HL-60/S4 treated with phorbol 12-myristate 13-acetate at 8.2 ng/mL for 4 days and 3 days (cell line): ENCODE measurements around the gene EML5.

Source experiments
- in situ Hi-C: fragments of 300-500 bp; cut with MboI; formaldehyde crosslinking; loops from 2 replicates; pipeline ENCODE4 v1.15.0; 2022; ENCODE audit warnings: low sequenced_read_pairs

Gene EML5

DNA sequence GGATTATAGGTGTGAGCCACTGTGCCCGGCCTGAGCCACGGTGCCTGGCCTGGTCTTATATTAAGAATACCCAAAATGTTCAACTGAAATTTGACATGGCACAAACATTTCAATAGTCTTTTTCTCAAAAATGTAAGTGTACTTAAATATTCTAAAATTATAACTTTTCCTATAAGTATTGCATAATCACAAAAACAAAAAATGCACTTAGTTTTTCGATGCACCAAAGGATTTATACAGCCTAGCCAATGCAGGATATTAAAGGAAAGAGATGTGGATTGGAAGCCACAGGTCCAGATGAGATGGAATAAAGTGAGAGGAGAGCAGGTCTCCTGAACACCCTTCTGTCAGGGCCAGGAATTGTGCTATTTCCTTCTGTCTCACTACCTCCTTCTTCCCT, 167.1 kb downstream of the EML5 start:
- in situ Hi-C loops = no loop called here

DNA sequence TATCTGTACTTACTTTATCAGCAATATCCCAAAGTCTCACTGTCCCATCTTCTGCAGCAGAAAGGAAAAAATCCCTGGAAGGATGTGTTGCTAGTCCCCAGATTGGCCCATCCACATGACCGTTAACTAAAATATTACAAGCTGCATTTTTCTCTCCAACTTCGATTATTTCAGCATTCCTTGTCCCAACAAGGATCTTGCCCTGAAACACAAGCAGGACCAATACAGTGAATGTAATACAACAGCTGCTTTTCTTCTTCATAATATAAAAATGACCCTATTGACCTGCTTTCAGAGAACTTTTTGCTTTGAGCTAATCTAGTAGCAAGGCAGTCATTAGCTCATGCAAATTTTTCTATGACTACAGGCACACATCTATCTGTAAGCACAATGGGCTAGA, 171.7 kb downstream of the EML5 start:
- in situ Hi-C loops = no loop called here

DNA sequence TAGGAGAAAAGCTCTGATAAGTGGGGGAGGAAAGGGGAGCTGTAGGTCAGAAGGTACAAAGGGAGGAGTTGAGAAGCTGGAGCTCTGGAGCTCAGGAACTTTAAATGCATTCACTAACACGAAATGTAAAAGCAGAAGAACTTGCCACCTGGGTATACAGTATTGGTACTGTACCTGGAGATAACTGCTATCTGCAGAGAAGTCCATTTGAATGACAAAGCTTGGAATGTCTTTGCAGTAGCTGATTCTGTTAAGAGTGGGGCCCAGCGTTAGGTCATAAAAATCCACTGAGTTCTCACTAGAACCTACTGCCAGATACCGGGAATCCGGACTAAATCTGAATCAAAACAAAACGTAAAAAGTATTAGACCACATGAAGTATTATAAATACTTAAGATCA, 174.3 kb downstream of the EML5 start:
- in situ Hi-C loops = no loop called here

DNA sequence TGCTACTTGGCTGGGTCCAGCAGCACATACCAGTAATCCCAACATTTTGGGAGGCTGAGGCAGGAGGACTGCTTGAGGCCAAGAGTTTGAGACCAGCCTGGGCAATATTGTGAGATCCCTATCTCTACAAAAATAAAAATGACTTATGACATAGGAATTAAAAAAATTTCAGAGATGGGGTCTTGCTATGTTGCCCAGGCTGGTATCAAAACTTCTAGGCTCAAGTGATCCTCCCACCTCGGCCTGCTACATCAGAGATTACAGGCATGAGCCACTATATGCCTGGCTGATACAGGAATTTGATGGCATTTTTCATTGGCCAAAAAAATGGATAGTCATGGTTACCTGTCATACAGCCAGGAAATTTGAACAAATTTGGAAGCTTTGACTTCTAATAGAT, 175.3 kb downstream of the EML5 start:
- in situ Hi-C loops = no loop called here

DNA sequence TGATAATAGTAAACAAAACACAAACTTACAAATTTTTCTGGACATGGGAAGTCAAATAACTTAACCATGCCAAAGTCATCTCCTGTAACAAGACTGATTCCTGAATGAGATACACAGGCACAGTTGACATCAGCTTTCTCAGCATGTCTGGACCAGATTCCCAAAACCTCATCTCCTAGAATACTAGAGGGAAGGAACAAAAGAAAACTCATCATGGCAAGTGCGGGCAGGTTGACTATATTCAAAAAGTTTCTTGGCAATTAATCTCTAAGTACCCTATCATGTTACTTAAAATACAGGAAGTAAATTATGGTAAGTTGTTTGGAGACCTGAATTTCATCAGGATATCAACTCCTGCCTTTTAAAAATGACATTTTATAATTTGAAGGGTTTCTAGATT, 176.1 kb downstream of the EML5 start:
- in situ Hi-C loops = no loop called here

DNA sequence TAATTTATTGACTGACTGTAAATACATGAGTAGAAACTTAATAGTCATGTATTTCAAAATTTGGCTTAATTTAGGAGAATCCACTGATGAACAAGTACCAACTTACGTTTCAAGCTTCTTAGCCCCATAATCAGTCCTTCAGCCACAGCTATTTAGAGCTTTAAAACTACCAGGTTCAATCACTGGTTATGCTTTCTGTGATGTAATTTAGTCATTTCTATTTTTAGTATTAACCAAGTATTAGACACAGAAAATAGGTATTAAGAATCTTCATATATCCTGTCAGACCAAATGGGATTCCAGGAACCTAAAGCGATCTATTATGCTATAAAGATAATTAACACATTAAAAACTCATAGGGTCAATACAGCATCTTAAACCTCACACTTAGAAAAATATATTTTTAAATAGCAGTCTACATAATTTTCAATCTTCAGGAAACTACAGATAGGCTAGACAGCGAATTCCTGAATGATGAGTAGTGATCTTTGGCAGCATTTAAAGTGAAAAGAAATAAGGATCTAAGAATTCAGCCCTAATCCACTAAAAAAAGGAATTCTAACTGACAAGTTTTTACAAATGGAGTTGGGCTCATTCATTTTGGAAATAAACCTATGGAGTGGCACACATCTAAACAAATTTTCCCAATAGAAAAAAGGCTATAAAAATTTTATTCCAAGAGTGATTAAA, 178.4 kb downstream of the EML5 start:
- in situ Hi-C loops = no loop called here

DNA sequence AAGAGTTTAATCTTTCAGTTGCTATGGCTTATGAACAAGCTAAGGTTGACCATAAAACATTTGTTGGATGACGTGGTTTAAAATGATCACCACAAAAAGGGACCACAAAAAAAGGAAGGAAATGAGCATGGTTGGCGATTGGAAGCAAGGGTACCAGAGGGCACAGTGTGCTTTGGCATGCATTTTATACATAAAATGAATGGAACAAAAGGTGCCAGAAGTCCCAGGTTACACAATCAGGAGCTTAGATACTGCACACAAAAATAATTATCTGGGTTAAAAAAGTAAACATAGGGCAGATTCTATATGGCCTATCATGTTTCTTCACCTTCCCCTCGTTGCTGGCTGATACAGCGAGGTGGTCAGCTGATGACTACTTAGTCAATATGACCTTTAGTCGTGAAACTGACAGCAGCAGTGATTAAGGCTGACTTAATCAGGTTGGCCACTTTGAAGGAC, 179.2 kb downstream of the EML5 start:
- in situ Hi-C loops = no loop called here

DNA sequence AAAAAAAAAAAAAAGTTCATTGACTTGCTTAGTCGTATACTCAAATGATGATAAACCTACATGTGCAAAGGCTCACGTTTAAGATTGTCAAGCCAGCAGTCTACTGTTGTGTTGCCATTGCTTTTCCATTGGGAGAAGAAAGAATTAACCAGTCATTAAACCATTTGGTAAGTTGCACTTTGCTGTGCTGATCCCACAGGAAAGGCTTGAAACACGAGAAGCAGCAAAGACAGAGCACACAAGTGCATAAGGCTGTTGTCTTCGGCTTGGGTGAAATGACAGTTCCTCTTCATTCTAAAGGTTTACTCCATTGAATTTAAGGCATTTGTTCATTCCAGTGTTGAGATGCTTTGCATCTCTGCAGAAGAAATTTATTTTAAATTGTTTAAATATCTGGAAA, 179.8 kb downstream of the EML5 start:
- in situ Hi-C loops = no loop called here

DNA sequence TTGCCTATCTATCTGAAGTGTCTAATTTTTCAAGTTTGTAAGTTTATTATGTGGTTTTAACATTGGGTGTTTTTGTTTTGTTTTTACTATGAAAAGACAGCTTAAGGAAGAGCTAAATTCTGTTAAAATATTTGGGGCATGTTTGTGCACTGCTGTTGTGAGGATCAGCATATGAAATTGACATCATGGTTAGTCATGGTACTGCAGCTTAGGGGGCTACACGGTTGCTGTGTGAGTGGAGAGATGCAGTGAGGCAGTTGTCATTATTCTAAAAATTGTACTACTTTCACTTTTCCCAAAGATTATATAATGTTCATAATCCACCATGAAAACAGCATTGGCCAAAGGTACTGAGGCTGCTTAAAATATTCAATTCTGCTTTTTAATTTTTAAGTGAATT, 180.9 kb downstream of the EML5 start:
- in situ Hi-C loops = no loop called here

DNA sequence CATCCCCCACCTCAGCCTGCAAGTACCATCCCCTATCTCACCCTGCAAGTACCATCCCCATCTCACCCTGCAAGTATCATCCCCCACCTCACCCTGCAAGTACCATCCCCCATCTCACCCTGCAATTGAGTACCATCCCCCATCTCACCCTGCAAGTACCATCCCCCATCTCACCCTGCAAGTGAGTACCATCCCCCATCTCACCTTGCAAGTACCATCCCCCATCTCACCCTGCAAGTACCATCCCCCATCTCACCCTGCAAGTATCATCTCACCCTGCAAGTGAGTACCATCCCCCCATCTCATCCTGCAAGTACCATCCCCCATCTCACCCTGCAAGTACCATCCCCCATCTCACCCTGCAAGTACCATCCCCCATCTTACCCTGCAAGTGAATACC, 184.9 kb downstream of the EML5 start:
- in situ Hi-C loops = no loop called here

DNA sequence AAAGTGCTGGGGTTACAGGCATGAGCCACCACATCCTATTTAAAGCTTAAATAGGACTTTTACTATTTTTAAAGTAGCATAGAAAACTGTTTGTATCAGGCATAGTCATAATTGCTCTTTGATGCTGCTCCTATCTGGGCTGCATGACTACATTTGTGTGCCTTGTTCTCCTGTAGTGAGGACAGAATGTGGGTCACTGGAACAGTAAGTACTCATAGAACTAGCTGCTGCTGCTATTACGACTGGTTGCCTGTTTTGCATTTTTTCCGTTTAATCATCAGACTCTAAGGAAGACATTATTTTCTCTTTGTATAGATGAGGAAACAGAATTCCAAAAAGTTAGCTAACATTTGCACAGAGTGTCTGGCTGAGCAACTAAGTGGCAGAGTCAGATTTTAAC, 187.2 kb downstream of the EML5 start:
- in situ Hi-C loops = no loop called here

DNA sequence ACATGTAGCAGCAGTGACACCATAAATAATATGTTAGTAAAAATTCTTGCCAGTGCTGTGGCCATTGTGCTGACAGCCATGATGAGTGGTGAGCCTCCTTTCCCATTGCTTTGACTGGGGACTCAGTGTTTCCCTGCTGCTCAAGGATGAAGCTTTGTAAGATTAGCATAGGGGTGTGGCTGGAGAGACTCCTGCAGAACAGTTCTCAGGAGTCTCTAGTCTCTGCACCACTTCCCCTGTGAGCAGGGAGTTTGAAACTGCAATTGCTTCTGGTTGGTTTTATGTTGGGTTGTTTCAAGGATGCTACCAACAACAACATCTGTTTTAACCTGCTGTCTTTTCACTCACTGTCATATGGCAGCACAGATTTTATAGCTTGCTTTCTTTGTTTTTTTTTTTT, 188.5 kb downstream of the EML5 start:
- in situ Hi-C loops = no loop called here

DNA sequence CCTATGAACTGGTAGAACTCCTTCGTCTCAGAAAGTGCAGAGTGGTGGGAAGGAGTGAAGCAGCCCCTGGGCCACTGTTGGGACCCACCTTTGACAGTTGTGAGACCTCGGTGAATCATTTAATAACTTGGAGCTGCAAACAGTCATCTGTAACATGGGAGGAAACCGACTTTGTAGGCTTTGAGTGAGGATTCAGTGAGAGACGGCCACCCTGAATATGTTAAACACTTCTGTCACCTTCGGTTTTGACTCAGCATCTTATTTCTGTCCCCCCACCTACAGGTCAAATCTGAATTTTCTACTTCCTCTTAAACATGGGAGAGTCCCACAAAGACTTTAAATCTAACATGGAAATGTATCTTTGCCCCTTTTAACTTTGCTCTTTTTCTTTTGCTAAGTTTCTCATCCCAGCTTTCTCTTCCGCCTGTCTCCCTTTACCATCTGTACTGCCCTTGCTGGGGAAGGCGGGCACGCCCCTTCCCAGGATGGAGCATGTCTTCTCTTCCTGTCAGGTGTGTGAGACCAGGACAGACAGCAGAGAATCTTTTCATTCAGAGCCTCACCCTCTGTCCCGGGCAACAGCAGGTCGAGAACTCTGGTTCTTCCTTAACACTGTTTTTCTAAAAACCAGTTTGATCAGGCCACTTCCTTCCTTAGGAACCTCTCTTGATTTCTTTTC, 192.9 kb downstream of the EML5 start:
- in situ Hi-C loops = no loop called here

DNA sequence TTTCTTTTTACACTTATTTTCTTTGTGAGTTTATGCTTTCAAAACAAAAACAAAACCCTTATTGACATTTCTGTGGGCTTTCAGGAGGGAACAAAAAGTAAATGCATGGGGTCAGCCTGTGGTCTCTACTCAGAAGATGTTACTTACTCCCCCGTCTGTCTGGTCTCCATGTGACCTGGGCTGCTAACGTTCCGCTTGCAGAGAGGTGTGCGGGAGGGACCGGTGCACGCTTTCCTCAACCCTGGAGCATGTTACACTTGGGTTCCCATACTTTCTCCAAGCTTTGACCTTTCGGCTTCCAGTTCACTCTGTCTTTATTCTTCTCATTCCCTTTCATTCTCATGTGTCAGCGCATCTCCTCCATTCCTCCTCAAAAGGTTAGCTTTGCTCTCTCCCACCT, 193.4 kb downstream of the EML5 start:
- in situ Hi-C loops = no loop called here

DNA sequence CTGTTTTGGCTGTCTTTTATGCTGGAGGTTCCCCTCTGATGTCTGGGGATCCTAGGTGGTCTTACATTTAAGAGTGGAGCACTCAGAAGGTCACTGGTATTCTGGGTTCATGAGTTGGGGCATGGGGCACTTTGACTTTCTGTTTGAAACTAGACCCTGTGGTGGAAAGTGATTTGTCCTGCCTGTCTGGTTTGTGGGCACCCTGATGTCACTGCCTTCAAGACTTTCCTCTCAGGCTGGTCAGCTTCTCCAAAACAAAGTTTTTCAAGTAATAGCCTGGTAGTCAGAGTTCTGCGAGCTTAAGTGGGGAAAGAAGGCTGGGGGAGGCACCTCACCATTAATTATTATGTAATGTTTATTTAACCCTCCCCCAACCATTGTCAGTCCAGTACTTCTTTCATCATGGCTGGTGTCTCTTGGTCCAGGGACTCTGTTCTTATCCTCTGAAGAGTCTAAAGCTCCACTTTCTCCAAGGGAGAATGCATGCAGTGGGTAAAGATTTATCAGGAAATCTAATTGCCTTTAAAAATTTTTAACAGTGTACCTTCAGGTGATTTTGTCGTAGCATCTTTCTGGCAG, 194.6 kb downstream of the EML5 start:
- in situ Hi-C loops = no loop called here

DNA sequence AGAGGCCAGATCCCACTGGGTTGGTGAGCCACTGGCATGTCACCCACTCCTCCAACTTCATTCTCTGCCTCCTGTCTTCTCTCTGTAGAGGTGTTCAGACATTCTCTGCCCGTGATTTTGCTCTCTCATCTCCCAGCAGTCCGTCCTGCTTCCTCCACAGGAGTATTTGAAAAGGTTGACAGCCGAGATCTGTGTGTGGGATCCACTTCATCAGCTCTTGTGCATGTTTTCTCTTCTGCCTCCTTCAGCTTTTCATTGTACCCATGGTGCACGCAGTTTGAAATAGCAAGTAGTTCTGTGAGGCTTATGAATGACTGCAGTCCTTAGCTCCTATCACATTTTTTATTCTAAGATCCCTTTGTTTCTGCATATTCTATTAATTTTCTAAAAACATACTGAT, 195.2 kb downstream of the EML5 start:
- in situ Hi-C loops = no loop called here

DNA sequence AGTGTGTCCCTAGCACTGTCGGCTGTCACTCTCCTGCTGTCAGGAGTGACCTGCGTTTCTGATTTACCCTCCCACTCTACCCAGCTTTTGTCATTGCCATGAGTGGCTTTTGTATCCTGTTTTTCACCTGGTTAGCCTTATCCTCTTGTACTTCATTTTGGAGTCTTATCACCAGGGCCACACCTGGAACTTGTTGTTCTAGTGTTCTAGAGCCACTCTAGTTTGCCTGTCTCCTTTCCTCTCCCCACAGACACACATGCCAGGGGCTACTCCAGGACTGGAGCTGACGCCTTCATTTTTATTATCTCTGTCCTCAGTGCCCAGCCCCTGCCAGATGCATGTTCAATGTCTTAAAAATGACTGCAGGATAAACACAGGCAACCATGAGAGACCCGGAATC, 195.7 kb downstream of the EML5 start:
- in situ Hi-C loops = no loop called here

DNA sequence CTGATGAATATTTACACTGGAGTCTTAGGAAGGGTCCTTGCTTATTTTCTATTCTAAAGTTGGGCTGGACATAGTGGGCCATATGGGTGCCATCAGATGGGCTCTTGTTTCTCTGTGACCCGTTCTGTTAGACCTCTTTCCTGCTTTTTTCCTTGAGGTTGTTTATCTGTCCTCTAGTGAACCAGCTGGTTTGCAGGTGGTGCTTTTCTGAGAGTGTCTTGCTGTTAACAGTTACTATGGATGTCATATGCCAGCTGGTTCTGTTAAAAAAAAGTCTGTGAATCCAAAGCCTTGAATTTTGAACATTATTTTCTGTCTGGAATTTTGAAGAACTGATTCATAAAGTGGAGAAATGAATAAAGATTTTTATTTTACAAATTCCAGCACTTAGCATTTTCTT, 200.7 kb downstream of the EML5 start:
- in situ Hi-C loops = no loop called here

DNA sequence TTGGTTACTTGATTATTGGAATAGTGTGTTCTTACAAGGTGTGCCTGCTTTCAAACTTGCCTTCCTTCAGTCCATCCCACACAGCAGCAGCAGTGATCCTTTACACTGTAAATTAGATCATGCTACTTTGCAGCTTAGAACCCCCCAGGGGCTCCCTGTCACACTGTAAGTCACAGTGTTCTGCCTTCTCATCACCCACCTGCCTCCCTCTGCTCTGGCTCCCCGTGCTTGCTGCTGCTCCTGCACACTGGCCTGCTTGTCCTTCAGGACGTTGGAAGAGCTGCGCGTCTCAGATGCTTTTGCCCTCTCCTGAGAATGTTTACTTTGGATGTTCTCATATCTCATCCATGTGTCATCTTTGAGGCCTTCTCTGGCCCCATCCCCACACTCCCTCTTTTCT, 202.6 kb downstream of the EML5 start:
- in situ Hi-C loops = no loop called here

DNA sequence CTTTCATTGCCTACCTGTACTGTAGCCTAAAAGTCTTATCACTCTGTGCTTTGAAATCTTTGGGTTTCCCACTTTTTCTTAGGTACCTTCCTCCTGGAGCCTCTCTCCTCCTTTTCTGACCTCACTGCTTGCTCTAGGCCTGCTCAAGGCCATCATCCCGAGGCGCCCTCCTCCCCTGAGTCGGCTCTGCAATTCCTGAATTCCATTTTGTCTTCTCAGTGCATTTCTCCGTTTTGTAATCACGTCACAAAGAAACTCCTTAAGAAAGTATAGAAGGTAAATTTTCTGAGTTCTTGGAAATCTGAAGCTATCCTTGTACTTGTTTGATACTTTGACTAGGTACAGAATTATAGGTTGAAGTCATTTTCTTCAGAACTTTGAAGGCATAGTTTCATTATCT, 204.7 kb downstream of the EML5 start:
- in situ Hi-C loops = no loop called here

DNA sequence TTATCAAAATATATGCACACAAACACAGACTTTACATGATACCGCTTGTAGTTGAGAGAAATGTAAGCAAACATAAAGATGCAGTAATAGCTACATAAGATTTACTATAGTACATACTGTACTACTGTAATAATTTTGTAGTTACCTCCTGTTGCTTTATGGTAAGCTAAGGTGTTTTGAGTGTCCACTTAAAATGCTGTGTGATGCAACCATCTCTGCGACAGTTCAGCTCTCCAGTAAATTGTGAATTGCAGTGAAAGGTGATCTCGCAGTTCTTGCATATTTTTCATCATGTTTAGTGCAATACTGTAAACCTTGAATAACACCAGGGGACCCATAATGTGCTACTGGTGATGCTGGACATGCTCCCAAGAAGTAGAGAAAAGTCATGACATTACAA, 208.3 kb downstream of the EML5 start:
- in situ Hi-C loops = no loop called here

DNA sequence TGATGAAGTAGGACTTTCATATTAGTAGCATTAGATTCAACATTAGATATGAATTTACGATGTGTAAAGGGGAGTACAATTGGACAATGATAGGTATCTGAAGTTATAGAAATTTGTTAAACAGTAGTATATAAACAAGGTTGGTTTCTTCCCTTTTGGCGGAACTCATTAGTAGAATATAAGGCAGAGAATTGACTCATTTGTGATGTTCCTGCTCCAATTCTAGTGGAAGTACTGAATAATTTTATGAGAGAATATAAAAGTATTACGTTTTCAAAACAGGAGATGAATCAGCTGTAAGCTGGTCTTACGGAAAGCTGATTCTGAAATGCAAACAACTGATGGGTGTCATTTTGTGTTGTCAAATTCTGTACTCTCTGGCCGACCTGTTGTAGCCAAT, 216.5 kb downstream of the EML5 start:
- in situ Hi-C loops = no loop called here

DNA sequence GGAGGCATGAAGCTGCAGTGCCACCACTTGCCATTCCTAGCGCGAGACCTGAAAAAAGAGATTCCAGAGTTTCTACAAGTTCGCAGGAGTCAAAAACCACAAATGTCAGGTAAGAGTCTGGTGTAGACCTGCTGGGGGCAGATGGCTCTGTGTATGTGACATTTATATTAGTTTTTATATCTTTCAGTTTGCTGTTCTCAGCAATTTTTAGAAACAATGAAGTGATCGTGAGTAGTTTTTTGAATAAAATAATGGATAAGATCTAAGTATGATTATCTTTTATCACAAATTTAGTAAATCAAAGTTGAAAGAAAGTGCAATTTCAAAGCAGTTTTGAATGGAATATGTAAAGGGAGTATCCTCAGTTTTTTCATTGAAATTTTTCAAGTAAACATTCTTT, 220.6 kb downstream of the EML5 start:
- in situ Hi-C loops = no loop called here
